Retinal pigment epithelial cell (primary cell): Measurements from ENCODE around the gene BIN1.
A peak's percentile ranks its signal among the peaks of the same experiment; 100 is the strongest.

Experiments
- DNase-seq: peaks from one replicate; pipeline ENCODE4 v3.0.0-alpha.2; 2010; ENCODE audit warnings: low read depth
- H3K4me3 ChIP-seq: 2 replicates; pipeline ENCODE4 v1.5.1; 2011; ENCODE audit warnings: mild to moderate bottlenecking, low read length, control low read depth, moderate library complexity
- CTCF ChIP-seq: conservative IDR thresholded peaks from 2 replicates; pipeline ENCODE4 v1.5.1; 2011; ENCODE audit warnings: low read depth, low read length, control low read depth, inconsistent platforms

Gene BIN1

GRCh38 chr2:127130421-127130820, 23.5 kb upstream of the BIN1 start:
- peak; percentile 13 for TF ChIP-seq CTCF
- no peak for DNase-seq
- no peak overlapping the region for H3K4me3 ChIP-seq

- no peak overlapping the region for H3K4me3 ChIP-seq
- DNase-seq: no peak
- TF ChIP-seq CTCF: no peak
These were observed 23.0 kb upstream of the BIN1 start for GRCh38 chr2:127129937-127130336.

DNA sequence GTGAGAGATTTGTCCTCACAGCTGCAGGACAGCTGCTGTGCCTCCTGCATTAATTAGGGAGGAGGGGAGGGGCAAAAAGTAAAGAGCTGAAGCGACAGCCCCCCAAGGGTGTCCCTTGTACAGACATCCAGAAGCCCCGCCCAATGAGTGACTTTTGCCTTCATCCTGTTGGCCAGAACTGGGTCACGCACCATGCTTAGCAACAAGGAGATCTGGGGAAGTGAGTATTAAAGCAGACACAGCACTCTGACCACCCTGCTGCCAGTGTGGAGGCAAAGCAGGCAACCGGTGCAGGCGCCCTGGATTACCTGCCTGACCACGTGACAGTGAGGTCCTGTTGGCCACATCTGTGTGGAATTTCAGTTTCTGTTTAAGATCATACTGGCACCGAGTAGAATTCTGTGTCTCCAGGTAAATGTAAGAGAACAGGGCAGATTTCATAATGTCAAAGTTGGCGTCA, 21.5 kb upstream of the BIN1 start:
- TF ChIP-seq CTCF: no peak
- H3K4me3 ChIP-seq: no peak overlapping the region
- DNase-seq: no peak

GRCh38 chr2:127125821-127126220, 18.9 kb upstream of the BIN1 start:
- DNase-seq: no peak
- no peak for TF ChIP-seq CTCF
- no peak overlapping the region for H3K4me3 ChIP-seq

GRCh38 chr2:127124426-127124825, 17.5 kb upstream of the BIN1 start:
- no peak for TF ChIP-seq CTCF
- DNase-seq: no peak

DNA sequence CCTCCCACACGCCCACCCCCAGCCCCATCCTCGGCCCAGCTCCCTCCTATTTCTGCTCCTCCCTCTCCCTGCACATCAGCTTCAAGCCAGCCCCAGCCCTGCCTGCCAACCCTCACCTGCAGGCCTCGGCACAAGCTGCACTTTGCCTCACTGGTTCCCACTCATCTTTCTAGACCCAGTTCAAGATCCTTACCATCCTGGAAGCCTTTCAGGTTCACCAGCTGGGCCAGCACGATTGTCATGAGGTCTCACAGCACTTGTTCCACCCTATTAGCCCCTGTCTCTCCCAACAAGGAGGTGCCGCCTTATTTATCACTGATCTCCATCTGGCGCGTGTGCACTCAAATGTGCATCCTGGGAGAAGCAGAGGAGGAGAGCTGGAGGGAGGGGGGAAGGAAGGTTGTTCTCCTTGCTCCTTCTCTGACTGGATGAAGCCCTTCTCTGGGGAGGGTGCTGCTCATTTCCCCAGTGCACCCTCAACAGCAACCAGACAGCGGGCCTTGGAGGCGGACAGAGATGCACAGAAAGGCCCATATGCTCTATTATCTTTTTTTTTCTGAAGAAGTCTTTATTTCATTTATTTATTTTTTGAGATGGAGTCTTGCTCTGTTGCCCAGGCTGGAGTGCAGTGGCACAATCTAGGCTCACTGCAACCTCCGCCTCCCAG, 15.5 kb upstream of the BIN1 start:
- DNase-seq: no peak
- no peak overlapping the region for H3K4me3 ChIP-seq
- no peak for TF ChIP-seq CTCF

More at GRCh38 chr2:127124426-127124825, 17.5 kb upstream of the BIN1 start:
- no peak overlapping the region for H3K4me3 ChIP-seq

DNA sequence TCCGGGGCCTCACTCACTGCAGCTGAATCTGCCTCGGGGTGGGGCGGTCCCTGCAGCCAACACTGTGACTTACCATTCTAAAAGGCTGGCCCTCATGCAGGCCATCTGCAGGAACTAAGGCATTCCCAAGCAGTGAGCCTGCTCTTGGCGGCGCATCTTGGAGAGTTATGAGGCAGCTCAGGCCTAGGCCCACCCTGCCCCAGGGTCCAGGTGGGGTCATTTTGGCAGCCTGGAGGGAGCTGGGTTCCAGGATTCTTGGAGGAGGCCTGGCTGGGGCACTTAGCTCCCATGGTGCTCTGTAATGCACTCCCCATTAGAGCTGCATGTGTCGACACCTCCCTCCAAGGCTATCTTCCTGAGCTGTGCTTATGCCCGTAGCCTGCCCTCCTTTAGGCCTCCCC, 14.8 kb upstream of the BIN1 start:
- no peak overlapping the region for H3K4me3 ChIP-seq
- no peak for DNase-seq
- no peak for TF ChIP-seq CTCF
